Neural progenitor cell (in vitro differentiated cells): ENCODE results near the gene PAK6. TPM values are rescaled to one million over a fixed set of nuclear protein-coding genes. Genes with fewer than 3 reads are reported as not detected.

Source experiments
- DNase-seq: peaks from one replicate; pipeline ENCODE4 v3.0.0-alpha.2; 2016; ENCODE audit warnings: low spot score
- H2AFZ ChIP-seq: fragments of 200-600 bp; sonication (generic); replicated peaks from 2 replicates; pipeline ENCODE4 v1.6.1; 2016; ENCODE audit warnings: antibody characterized with exemption
- H3F3A ChIP-seq: fragments of 200-600 bp; sonication (generic); 2 replicates; pipeline ENCODE4 v1.6.1; 2016; ENCODE audit warnings: antibody characterized with exemption, low read depth
- H3K27ac ChIP-seq: fragments of 200-600 bp; sonication (generic); 2 replicates; pipeline ENCODE4 v1.5.1; 2016; ENCODE audit warnings: mild to moderate bottlenecking
- H3K27me3 ChIP-seq: fragments of 200-600 bp; sonication (generic); 2 replicates; pipeline ENCODE4 v1.6.1; 2016; ENCODE audit warnings: mild to moderate bottlenecking, moderate library complexity
- H3K36me3 ChIP-seq: fragments of 200-600 bp; sonication (generic); 2 replicates; pipeline ENCODE4 v1.5.1; 2016
- H3K4me1 ChIP-seq: fragments of 200-600 bp; sonication (generic); 2 replicates; pipeline ENCODE4 v1.6.1; 2016; ENCODE audit warnings: mixed run types
- H3K4me2 ChIP-seq: fragments of 200-600 bp; sonication (generic); 2 replicates; pipeline ENCODE4 v1.6.1; 2016
- H3K4me3 ChIP-seq: fragments of 200-600 bp; sonication (generic); 2 replicates; pipeline ENCODE4 v1.5.1; 2016
- H3K79me2 ChIP-seq: fragments of 200-600 bp; sonication (generic); 2 replicates; pipeline ENCODE4 v1.6.1; 2016; ENCODE audit warnings: low read depth
- H3K9ac ChIP-seq: fragments of 200-600 bp; sonication (generic); 2 replicates; pipeline ENCODE4 v1.6.1; 2016
- H3K9me3 ChIP-seq: fragments of 200-600 bp; sonication (generic); 2 replicates; pipeline ENCODE4 v1.5.1; 2016; ENCODE audit warnings: low read depth
- H4K20me1 ChIP-seq: fragments of 200-600 bp; sonication (generic); 2 replicates; pipeline ENCODE4 v1.6.1; 2016; ENCODE audit warnings: low read depth
- H3K27ac Mint-ChIP-seq: 3 replicates; pipeline ENCODE4 v1.8.0; 2021; ENCODE audit warnings: mixed read lengths
- H3K27me3 Mint-ChIP-seq: 2 replicates; pipeline ENCODE4 v1.8.0; 2022; ENCODE audit warnings: low read depth, mild to moderate bottlenecking, inconsistent platforms, moderate library complexity, mixed read lengths; ENCODE audit not compliant: insufficient read depth
- H3K36me3 Mint-ChIP-seq: 3 replicates; pipeline ENCODE4 v1.8.0; 2021; ENCODE audit warnings: mixed read lengths
- H3K4me1 Mint-ChIP-seq: 3 replicates; pipeline ENCODE4 v1.8.0; 2021; ENCODE audit warnings: mixed read lengths
- H3K4me3 Mint-ChIP-seq: 3 replicates; pipeline ENCODE4 v1.8.0; 2021; ENCODE audit warnings: mild to moderate bottlenecking, moderate library complexity, mixed read lengths
- H3K9me3 Mint-ChIP-seq: 3 replicates; pipeline ENCODE4 v1.8.0; 2020; ENCODE audit warnings: mixed read lengths
- CTCF ChIP-seq: fragments of 200-600 bp; sonication (generic); IDR thresholded peaks from 2 replicates; pipeline ENCODE4 v1.5.1; 2017; ENCODE audit warnings: antibody characterized with exemption, mild to moderate bottlenecking
- EZH2 ChIP-seq: fragments of 200-600 bp; sonication (generic); IDR thresholded peaks from 2 replicates; pipeline ENCODE4 v1.6.1; 2017; ENCODE audit warnings: antibody characterized with exemption, mild to moderate bottlenecking, moderate library complexity
- EZH2phosphoT487 ChIP-seq: fragments of 200-600 bp; sonication (generic); IDR thresholded peaks from 2 replicates; pipeline ENCODE4 v1.6.1; 2017; ENCODE audit warnings: antibody characterized with exemption
- total RNA-seq: library from RNA; depleted of rRNA; stranded (reverse); fragments of >200 nt; gene quantifications from 2 replicates; pipeline ENCODE4 v1.2.3, GENCODE V29; 2015; ENCODE audit warnings: low replicate concordance

The PAK6 gene
- 0.90 TPM in 1 of 2 replicates, not detected in the other for total RNA-seq

GRCh38 chr15:40238532-40239403 is at the start of gene PAK6:
PAK6 (plus strand) TSS chr15:40239063; CDS start chr15:40264786, 25,723 bp downstream.
- DNase-seq: peak; percentile 81
- Histone ChIP-seq H3K4me3 (peak within 1 kb of the TSS; percentile 42), H2AFZ (peak within 1 kb of the TSS; percentile 61), H3K27me3 (peaks cover 27% of the 10 kb centered on the region), H3K27ac (no peak within 1 kb of the TSS), H3K79me2 (no peaks in the 10 kb centered on the region), H3K4me1 (peaks cover 4% of the 10 kb centered on the region), H3K36me3 (no peaks in the 10 kb centered on the region), H4K20me1 (no peaks in the 10 kb centered on the region), H3F3A (peaks cover 7% of the 10 kb centered on the region), H3K9ac (no peak within 1 kb of the TSS), H3K4me2 (peak within 1 kb of the TSS; percentile 84), H3K9me3 (no peaks in the 10 kb centered on the region)
- Mint-ChIP-seq H3K4me3 (peak within 1 kb of the TSS; percentile 60), H3K27ac (peak within 1 kb of the TSS; percentile 48), H3K27me3 (peaks cover 8% of the 10 kb centered on the region), H3K4me1 (peaks cover 17% of the 10 kb centered on the region), H3K9me3 (no peaks in the 10 kb centered on the region), H3K36me3 (no peaks in the 10 kb centered on the region)
- TF ChIP-seq EZH2phosphoT487 (no peak), EZH2 (no peak), CTCF (no peak)

GRCh38 chr15:40190591-40190990 is 48.3 kb upstream of the PAK6 start:
- H3K9me3 ChIP-seq: no peaks in the 10 kb centered on the region
- H3F3A ChIP-seq: peaks cover 9% of the 10 kb centered on the region
- peaks cover 24% of the 10 kb centered on the region for H3K79me2 ChIP-seq
- peaks cover 16% of the 10 kb centered on the region for H3K36me3 ChIP-seq
- H3K36me3 Mint-ChIP-seq: peaks cover 37% of the 10 kb centered on the region
- DNase-seq: no peak
- no peak overlapping the region for H3K4me3 ChIP-seq
- H3K27me3 ChIP-seq: no peaks in the 10 kb centered on the region
- H3K4me3 Mint-ChIP-seq: no peak overlapping the region
- TF ChIP-seq EZH2phosphoT487 (no peak), EZH2 (no peak), CTCF (no peak)
- no peak overlapping the region for H3K9ac ChIP-seq
- no peaks in the 10 kb centered on the region for H3K4me1 Mint-ChIP-seq
- H3K9me3 Mint-ChIP-seq: no peaks in the 10 kb centered on the region
- H3K27ac ChIP-seq: no peak overlapping the region
- no peaks in the 10 kb centered on the region for H3K4me1 ChIP-seq
- no peaks in the 10 kb centered on the region for H3K27me3 Mint-ChIP-seq
- no peak overlapping the region for H2AFZ ChIP-seq
- H3K4me2 ChIP-seq: no peak overlapping the region
- no peak overlapping the region for H3K27ac Mint-ChIP-seq
- peaks cover 7% of the 10 kb centered on the region for H4K20me1 ChIP-seq

GRCh38 chr15:40192942-40193341 is 45.9 kb upstream of the PAK6 start:
- peaks cover 16% of the 10 kb centered on the region for H4K20me1 ChIP-seq
- peaks cover 26% of the 10 kb centered on the region for H3K36me3 ChIP-seq
- Mint-ChIP-seq H3K9me3 (no peaks in the 10 kb centered on the region), H3K36me3 (peaks cover 48% of the 10 kb centered on the region), H3K27me3 (peaks cover 2% of the 10 kb centered on the region), H3K27ac (no peak overlapping the region), H3K4me3 (no peak overlapping the region), H3K4me1 (no peaks in the 10 kb centered on the region)
- peaks cover 9% of the 10 kb centered on the region for H3F3A ChIP-seq
- TF ChIP-seq EZH2phosphoT487: no peak
- no peak for TF ChIP-seq CTCF
- no peak for TF ChIP-seq EZH2
- H3K9ac ChIP-seq: no peak overlapping the region
- no peak overlapping the region for H3K27ac ChIP-seq
- no peaks in the 10 kb centered on the region for H3K4me1 ChIP-seq
- no peak overlapping the region for H2AFZ ChIP-seq
- DNase-seq: no peak
- no peak overlapping the region for H3K4me2 ChIP-seq
- no peaks in the 10 kb centered on the region for H3K27me3 ChIP-seq
- no peak overlapping the region for H3K4me3 ChIP-seq
- H3K79me2 ChIP-seq: peaks cover 33% of the 10 kb centered on the region
- no peaks in the 10 kb centered on the region for H3K9me3 ChIP-seq
